Thyroid gland (tissue), 4 donors: ENCODE results near the gene CDON.

Experiments used
- CTCF ChIP-seq, 6 experiments: fragments of 200-600 bp in 3 of 6; fragments of 450-650 bp in 3 of 6; sonication (generic) in 3 of 6; IDR thresholded peaks; one replicate each; pipeline ENCODE4 v1.5.1; 2016 to 2019; ENCODE audit warnings: antibody characterized with exemption in 6 of 6, mild to moderate bottlenecking in 2 of 6, inconsistent platforms in 1 of 6, moderate library complexity in 1 of 6
- POLR2A ChIP-seq, 2 donors: fragments of 450-650 bp; IDR thresholded peaks; one replicate each; pipeline ENCODE4 v1.6.1; 2017; ENCODE audit warnings: antibody characterized with exemption in 2 of 2, mild to moderate bottlenecking in 2 of 2, moderate library complexity in 1 of 2

GRCh38 chr11:125971618-125972017 is 91.0 kb downstream of the CDON start:
- TF ChIP-seq CTCF (IDR thresholded peaks at IDR 0.05) (no peak), POLR2A (IDR thresholded peaks at IDR 0.05) (no peak)
